ENCODE measurements around the gene MRTFB.
"Not testable (repeated sequence)": the region's sequence is repeated elsewhere in the genome, so short reads cannot be mapped to it uniquely, and the experiment has no call there.

Gene MRTFB

DNA sequence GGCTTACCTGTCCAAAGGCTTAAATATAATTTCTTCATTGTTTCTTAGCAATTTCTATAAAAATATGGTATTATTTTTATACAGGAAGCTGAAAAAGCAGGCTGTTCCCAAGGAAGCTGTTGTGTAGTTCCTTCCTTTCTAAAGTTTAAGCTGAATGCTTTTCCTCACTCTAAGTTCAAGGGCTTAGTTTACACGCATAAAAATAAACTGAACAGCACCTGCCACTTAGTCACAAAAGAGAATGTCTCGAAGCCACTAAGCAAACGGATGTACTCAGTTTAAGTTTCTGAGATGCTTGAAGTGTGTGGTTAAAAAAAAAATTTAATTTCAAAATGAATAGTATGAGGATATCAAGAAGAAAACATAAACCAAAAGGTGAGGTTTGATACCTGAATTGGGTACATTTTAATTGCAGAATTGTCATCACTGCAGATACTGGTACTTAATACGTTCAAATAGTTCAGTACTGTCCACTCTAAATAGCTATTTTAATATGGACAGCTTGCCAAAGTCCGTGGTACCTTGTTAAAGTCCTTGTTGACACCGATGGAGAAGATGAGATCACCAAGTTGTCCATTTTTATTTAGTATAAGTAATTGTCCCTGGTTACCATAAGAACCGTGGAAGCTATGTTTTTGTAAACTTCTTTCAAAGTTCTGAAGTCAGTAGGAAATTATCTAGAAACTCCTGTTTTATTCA, 38.1 kb downstream of the MRTFB start:
- no peak for DNase-seq

- DNase-seq: no peak
Measured at GRCh38 chr16:14109782-14110727, 38.9 kb downstream of the MRTFB start.

DNA sequence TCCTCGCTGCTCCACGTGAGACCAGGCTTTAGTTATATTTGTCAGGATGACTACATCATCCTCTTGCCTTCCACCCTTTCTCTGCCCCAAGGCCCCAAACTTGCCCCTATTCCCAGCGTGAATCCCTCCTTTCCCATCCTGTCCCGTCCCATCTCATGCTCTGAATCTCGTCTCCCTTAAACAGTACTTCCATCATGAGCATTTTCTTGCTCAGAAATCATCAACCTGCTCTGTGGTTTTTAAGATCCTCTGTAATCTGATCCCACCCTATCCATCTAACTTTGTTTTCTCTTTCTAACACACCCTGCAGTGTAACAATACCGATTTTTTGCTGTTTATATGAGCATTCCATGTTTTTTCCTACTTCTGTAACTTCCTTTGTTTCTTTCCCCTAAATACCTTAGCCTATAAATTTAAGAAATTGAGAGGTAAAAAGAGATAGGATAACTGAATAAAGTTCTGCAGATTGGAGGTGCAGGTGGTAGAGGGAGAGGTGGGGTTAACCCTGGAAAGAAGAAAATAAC, 39.7 kb downstream of the MRTFB start:
- DNase-seq: no peak

GRCh38 chr16:14111713-14112538, 40.8 kb downstream of the MRTFB start:
- DNase-seq: no peak

- DNase-seq: no peak
Measured at GRCh38 chr16:14112539-14112856, 41.4 kb downstream of the MRTFB start.

DNA sequence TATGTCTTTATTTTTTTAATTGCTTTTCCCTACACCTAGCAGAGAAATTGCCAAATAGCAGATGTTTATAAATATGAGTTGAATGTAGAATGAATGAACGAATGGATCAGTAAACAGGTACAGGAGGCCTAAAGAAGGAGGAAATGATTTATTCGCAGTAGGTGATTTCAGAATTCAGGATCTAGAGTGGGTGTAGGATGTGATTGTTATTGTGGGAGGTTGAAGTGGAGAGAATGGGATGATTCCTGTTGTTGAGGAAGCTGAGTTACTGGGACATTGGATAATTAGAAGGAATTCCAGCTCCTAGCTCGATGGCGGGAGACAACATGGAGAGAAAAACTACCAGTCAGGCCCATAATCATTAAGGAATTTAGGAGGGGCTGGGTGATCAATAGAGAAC, 42.2 kb downstream of the MRTFB start:
- no peak for DNase-seq

GRCh38 chr16:14117051-14117450, 45.9 kb downstream of the MRTFB start:
- no peak for DNase-seq

- DNase-seq: no peak
Measured at GRCh38 chr16:14119799-14120198, 48.7 kb downstream of the MRTFB start.

DNA sequence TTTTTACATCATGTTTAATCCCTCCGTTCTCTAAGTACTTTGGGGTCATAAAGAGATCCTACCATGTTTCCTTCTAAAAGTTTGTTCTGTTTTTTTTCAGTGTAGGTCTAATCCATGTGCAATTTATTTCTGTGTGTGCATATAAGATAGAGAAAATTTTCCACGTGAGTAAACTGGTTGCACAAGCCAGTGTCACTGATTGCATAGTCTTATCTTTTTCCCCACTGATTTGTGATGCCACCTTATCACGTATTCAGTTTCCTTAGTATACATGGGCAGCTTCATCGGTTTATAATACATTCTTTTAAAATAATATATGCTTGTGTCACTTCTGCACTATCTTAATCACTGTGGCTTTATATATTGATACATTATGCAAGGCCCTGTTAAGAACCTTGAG, 49.2 kb downstream of the MRTFB start:
- DNase-seq: no peak

DNA sequence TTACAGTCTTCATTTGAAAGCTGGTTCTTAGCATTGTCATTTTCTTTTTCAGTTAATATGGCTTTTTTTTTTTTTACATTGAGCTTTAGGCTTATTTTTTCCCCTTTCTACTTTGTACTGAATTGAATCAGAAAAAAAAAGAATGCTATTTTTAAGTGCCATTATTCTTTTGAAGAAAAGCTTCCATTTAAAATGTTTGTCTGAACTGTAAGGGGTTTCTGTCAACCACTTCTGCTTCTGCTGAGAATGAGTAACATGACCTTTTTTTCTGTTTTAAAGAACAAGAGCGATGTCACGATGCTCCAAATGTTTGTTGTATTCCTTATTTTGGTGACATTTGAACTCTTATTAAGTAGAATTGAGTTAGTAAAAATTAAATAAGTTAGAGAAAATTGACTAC, 50.0 kb downstream of the MRTFB start:
- DNase-seq: no peak

GRCh38 chr16:14121872-14122271, 50.8 kb downstream of the MRTFB start:
- DNase-seq: no peak

DNA sequence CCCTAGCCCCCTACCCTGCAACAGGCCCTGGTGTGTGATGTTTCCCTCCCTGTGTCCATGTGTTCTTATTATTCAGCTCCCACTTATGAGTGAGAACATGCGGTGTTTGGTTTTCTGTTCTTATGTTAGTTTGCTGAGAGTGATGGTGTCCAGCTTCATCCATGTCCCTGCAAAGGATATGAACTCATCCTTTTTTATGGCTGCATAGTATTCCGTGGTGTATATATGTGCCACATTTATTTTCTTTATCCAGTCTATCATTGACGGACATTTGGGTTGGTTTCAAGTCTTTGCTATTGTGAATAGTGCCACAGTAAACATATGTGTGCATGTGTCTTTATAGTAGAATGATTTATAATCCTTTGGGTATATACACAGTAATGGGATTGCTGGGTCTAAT, 51.3 kb downstream of the MRTFB start:
- not testable (repeated sequence) for DNase-seq

GRCh38 chr16:14125000-14125681, 54.0 kb downstream of the MRTFB start:
- peak; percentile 42 for DNase-seq

GRCh38 chr16:14125708-14126107, 54.6 kb downstream of the MRTFB start:
- DNase-seq: no peak

DNA sequence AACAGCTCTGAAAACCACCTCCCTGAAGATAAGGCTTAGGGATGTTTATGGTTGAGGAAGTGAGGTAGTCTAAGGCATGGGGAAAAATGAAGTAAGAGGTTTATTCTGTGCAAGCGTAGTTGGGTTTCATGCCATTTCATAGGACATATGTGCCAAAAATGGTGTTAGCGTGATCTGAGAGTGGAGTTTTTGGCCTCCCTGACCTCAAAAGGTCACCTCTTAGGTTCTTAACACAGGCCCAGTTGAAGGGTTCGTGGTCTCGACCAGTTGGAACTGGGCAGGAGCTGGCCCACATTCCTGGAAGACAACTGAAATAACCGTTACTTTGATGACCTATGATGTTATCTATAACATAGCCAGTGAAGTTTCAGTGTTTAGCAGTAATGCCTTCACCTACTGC, 57.0 kb downstream of the MRTFB start:
- DNase-seq: no peak

GRCh38 chr16:14129502-14129901, 58.4 kb downstream of the MRTFB start:
- no peak for DNase-seq

DNA sequence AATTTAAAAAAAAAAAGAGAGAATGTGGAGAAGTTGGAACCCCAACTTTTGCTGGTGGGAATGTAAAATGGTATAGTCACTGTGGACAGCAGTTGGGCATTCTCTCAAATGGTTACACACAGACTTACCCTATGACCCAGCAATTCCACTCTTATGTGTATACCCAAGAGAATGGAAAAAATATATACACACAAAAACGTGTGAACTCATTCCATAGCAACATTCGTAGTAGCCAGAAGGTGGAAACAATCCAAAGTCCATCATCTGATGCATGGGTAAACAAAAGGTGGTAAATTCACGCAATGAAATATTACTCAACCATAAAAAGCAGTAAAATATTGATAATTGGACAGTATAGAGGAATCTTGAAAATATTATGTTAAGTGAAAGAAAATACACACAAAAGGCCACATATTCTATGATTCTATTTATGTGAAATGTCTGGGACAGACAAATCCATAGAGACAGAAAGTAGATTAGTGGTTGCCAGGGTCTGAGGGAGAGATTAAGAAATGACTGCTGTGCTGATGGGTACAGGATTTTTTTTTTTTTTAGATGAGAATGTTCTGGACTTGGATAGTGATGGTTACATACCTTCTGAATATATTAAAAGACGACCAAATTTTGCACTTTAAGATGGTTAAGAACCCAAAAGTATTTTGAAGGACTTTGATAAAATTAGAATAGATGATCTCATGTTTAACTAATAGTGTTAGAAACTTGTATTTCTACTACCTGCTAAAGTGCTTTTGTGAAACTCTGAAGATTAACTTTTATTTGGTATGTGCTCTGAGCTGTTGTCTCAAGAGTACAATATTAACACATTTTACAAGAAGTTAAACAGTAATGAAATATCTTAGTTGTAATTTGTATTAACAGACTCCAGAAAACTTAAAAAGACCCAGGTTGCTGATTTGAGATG, 60.9 kb downstream of the MRTFB start:
- DNase-seq: no peak

DNA sequence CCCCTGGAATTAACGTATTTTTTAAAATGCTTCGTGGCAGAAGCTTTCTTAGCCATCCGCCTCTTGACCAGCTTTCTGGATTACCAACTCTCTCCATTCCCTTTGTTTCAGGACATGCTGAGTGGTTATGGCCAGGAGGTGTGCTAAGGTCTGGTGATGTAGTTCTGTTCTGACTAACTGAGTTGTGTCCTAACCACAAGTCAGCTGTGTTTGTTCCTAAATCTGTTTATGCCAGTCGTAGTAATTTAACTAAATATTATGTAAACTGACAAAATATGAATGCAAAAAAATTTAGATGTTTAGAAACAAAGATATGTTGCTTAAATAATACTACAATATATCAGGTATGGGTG, 61.6 kb downstream of the MRTFB start:
- DNase-seq: no peak

DNA sequence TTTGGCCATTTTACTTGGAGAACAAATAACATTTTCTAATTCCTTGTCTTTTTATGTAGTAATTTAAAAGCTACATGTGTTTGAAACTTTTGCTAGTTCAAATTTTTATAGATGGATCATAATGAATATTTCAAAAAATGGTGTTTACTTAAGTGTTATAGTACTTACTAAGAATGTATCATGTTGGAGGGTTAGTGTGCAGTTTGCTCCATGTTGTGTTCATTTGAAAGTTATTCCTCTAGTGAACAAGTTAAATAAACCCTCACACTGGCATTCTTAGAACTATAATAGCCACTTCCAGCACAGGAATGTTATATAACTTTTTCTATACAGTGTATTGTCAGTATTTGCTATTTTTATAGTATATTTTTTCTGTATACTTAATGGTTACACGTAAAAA, 62.8 kb downstream of the MRTFB start:
- DNase-seq: no peak

DNA sequence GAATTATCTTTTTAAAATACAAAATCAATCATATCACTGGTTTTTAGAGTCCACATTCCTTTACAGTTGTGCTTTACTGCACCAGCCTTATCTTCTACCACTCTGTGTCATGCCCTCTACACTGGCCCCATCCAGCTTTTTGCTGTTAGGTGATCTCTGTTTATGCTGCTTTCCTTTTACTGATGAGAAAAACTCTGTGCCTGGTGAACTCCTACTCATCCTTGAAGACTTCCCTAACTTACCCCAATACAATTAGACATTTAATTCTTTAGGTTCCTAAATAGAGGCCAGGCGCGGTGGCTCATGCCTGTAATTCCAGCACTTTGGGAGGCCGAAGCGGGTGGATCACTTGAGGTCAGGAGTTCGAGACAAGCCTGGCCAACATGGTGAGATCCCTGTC, 64.6 kb downstream of the MRTFB start:
- DNase-seq: no peak

DNA sequence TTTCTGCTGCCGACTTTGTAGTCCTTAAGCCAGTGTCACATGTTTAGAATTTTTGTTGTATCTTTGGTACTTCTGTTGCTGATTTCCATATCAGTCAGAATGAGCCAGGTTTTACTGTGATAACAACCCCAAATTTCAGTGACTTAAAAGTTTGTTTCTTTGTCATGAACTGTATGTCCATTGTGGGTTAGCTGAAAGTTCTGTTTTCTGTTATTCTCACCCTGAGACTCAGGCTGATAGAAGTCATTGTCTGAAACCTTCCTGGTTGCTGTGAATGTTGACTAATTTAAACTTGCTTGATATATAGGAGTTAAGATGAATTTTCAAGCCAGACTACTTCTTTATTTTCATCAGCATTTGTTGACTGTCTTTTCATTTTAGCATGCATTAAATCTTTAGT, 68.8 kb downstream of the MRTFB start:
- no peak for DNase-seq

DNA sequence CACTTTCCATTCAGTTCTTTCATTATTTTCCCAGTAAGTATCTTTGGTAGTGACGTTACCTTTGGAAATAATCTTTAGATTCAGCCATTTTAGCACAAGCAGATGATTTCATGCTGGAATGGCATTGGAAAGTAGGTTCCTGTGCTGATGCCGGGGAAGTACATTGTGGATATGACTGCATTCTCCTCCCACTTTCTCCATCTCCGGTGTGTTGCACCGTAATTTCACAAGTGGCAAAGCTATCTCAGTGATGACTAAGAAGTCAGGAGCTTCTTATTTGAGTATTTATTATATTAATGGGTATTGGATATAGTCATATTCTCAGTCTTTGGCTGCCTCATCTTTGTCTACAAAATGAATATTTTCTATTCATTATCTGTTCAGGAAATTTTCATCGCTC, 69.8 kb downstream of the MRTFB start:
- no peak for DNase-seq

All from eye (tissue), 1 donor.